Measurements from ENCODE around the gene RASA2.

RASA2 gene

GRCh38 chr3:141648055-141648910, 161.5 kb downstream of the RASA2 start:
- DNase-seq: no peak

- no peak for DNase-seq
Observed at GRCh38 chr3:141649871-141650270, 163.0 kb downstream of the RASA2 start.

GRCh38 chr3:141650783-141651182, 164.0 kb downstream of the RASA2 start:
- no peak for DNase-seq

DNA sequence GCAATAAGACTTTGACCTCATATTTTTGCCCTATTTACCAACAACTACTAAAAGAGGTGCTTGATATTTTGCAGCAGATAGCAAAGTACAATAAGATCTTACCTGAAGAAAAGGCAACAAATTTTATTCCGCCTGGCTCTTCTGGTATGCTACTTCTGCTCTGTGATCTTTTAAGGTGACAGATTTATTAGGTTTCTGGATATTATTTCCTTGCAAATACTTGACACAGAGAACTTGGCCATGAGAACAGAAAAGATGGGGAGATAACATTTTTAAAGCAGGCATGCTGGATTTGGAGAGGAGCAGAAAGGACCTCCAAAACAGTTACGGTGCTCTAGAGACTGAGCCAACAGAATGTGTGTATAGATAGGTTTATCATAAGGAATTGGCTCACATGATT, 164.6 kb downstream of the RASA2 start:
- DNase-seq: no peak

- DNase-seq: no peak
Observed at GRCh38 chr3:141652349-141652748, 165.5 kb downstream of the RASA2 start.

GRCh38 chr3:141653847-141654246, 167.0 kb downstream of the RASA2 start:
- DNase-seq: no peak

DNA sequence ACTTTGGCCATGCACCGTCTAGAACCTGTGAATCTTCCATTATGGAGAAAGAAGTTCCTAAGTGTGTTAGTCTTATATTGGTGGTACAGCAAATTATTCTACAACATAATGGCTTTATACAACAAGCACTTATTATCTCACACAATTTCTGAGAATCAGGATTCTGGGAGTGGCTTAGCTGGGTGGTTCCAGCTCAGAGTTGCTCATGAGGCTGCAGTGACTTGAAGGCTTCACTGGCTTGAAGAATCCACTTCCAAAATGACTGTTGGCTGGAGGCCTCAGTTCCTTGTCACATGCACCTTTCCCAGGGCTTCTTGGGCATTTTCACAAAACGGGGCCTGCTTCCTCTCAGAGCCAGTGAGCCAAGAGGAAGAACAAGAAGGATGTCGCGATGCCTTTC, 169.0 kb downstream of the RASA2 start:
- DNase-seq: no peak

DNA sequence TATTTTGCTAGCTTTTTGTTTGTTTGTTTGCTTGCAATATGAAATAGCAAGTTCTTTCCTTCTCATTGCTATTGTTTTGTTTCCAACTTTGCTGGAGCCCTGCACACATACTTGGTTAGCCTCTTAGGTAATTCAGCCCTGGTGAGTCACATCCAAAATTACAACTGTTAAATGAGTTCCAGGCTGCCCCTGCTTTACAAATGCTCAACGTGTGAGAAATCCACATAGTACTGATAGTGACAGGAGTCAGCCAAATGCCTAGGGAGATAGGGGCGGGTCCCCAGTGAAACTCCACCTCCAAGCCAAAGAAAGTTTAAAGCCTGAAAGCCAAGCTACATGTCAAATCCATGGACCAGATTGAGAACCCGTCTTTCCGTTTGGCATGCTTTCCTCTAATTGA, 169.9 kb downstream of the RASA2 start:
- no peak for DNase-seq

GRCh38 chr3:141657516-141657915, 170.7 kb downstream of the RASA2 start:
- DNase-seq: no peak

DNA sequence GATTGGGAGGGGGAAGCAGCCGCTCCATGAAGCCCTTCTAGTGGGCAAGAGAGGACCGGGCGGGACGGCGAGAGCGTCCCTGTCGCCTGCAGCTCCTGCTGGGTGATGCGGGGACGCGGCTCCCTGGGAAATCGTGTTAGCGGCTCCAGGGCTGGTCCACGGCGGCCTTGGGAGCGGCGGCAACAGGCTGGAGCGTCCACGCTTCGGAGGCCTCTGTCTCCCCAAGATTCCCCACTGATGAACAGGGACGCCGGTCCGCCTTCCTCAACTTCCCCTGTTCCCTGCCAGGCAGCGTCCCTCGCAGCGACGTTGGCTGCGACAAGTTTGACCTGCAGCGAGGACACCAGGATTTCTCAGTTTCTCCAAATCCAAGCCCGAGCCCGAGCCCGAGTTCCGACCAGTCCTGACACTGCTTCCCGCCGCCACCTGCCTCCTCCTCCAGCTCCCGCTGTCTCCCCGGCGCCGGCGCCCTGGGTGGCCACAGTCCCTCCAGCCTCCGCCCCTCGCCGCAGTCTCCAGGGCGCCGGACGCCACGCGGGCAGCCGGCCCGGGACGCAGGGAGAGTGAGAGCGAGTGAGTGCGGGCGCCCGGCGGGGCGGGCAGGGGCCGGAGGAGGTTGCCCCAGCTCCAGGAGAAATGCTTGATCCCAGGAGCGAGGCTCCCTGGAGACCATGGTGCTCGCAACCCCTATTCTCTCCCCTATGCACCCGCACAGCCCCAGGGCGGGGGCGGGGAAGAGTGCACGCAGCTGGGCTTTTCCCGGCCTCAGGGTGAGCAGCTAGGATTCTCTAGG, 173.2 kb downstream of the RASA2 start:
- DNase-seq: no peak

DNA sequence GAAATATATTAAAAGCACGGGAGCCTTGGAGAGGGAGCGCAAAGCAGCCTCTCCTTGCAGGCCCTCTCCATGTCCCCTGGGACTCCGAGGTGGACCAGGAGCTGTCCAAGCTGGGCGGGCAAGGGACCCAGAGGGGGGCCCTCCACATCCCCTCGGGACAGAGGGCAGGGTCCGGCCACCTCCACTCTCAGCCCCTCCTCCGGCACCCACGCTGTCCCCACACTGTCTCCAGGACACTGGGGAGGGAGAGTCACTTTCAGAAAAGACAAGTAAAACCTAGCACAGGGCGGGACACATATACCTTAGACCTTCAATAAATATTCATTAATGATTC, 173.8 kb downstream of the RASA2 start:
- DNase-seq: no peak

GRCh38 chr3:141661229-141662196, 174.7 kb downstream of the RASA2 start:
- no peak for DNase-seq

GRCh38 chr3:141663993-141664392, 177.2 kb downstream of the RASA2 start:
- DNase-seq: no peak

Data from OCI-M1 (cell line).